GM12872 (cell line): ENCODE results near the gene FOXJ2.

Experiments
- CTCF ChIP-seq: IDR thresholded peaks from 3 replicates; pipeline ENCODE4 v1.5.1; 2011; ENCODE audit warnings: low read depth, mild to moderate bottlenecking, low read length, moderate library complexity; ENCODE audit not compliant: insufficient read depth

FOXJ2 gene

GRCh38 chr12:8082808-8083100 lies 50.2 kb downstream of the FOXJ2 start:
- no peak for TF ChIP-seq CTCF

- TF ChIP-seq CTCF = no peak
These were observed 55.1 kb downstream of the FOXJ2 start for GRCh38 chr12:8087666-8088065.

GRCh38 chr12:8088574-8088973 lies 56.1 kb downstream of the FOXJ2 start:
- TF ChIP-seq CTCF = no peak

- no peak for TF ChIP-seq CTCF
These were observed 57.2 kb downstream of the FOXJ2 start for GRCh38 chr12:8089716-8090115.

GRCh38 chr12:8093291-8093690 lies 60.8 kb downstream of the FOXJ2 start:
- no peak for TF ChIP-seq CTCF

GRCh38 chr12:8096281-8096915 lies 63.9 kb downstream of the FOXJ2 start:
- TF ChIP-seq CTCF = no peak

GRCh38 chr12:8099235-8099634 lies 66.7 kb downstream of the FOXJ2 start:
- TF ChIP-seq CTCF = no peak
